CD4-positive, alpha-beta T cell treated with Interleukin-10 for 1 hour (primary cell): ENCODE results near the gene ALDH1A1.
"Not testable (repeated sequence)": the region's sequence is repeated elsewhere in the genome, so short reads cannot be mapped to it uniquely, and the experiment has no call there.

ENCODE experiments used
- DNase-seq: peaks from one replicate; pipeline ENCODE4 v3.0.0-alpha.2; 2020

Gene ALDH1A1

GRCh38 chr9:72888943-72889342, 63.9 kb downstream of the ALDH1A1 start:
- no peak for DNase-seq

- DNase-seq: no peak
These were observed 64.8 kb downstream of the ALDH1A1 start for GRCh38 chr9:72888067-72888466.

- DNase-seq: no peak
These were observed 66.5 kb downstream of the ALDH1A1 start for GRCh38 chr9:72886386-72886785.

- no peak for DNase-seq
These were observed 68.3 kb downstream of the ALDH1A1 start for GRCh38 chr9:72884508-72884907.

GRCh38 chr9:72883875-72884274, 69.0 kb downstream of the ALDH1A1 start:
- no peak for DNase-seq

GRCh38 chr9:72882117-72882775, 70.6 kb downstream of the ALDH1A1 start:
- no peak for DNase-seq

GRCh38 chr9:72880821-72881220, 72.0 kb downstream of the ALDH1A1 start:
- DNase-seq: no peak

GRCh38 chr9:72875221-72875620, 77.6 kb downstream of the ALDH1A1 start:
- DNase-seq: no peak

- no peak for DNase-seq
These were observed 78.5 kb downstream of the ALDH1A1 start for GRCh38 chr9:72874344-72874743.

- no peak for DNase-seq
These were observed 79.4 kb downstream of the ALDH1A1 start for GRCh38 chr9:72873456-72873855.

GRCh38 chr9:72872718-72873117, 80.1 kb downstream of the ALDH1A1 start:
- no peak for DNase-seq

GRCh38 chr9:72871685-72872084, 81.2 kb downstream of the ALDH1A1 start:
- no peak for DNase-seq

GRCh38 chr9:72864327-72864726, 88.5 kb downstream of the ALDH1A1 start:
- no peak for DNase-seq

GRCh38 chr9:72863456-72864094, 89.3 kb downstream of the ALDH1A1 start:
- no peak for DNase-seq

GRCh38 chr9:72862788-72863187, 90.1 kb downstream of the ALDH1A1 start:
- DNase-seq: not testable (repeated sequence)

GRCh38 chr9:72858089-72858912, 94.6 kb downstream of the ALDH1A1 start:
- no peak for DNase-seq

- DNase-seq: no peak
These were observed 95.2 kb downstream of the ALDH1A1 start for GRCh38 chr9:72857624-72857996.

GRCh38 chr9:72856972-72857623, 95.8 kb downstream of the ALDH1A1 start:
- peak; percentile 13 for DNase-seq

- no peak for DNase-seq
These were observed 96.8 kb downstream of the ALDH1A1 start for GRCh38 chr9:72855890-72856523.

GRCh38 chr9:72855321-72855720, 97.5 kb downstream of the ALDH1A1 start:
- no peak for DNase-seq
